Keratinocyte (primary cell): ENCODE results near the gene KATNA1. TPM values are rescaled to one million over a fixed set of nuclear protein-coding genes. Genes with fewer than 3 reads are reported as not detected.

Experiments used
- DNase-seq: peaks from one replicate; pipeline ENCODE4 v3.0.0-alpha.2; 2011; ENCODE audit warnings: low read depth, missing footprints, low spot score
- FAIRE-seq: peaks from 2 replicates; lab custom pipeline; 2011; peaks lifted over from hg19 to GRCh38; lab: Jason Lieb, UNC
- H2AFZ ChIP-seq: 2 replicates; pipeline ENCODE4 v1.6.0; 2012; ENCODE audit warnings: low read length, control low read depth, inconsistent platforms; ENCODE audit not compliant: control insufficient read depth
- H3K27ac ChIP-seq: 2 replicates; pipeline ENCODE4 v1.5.1; 2011; ENCODE audit warnings: low read length; ENCODE audit not compliant: control insufficient read depth, insufficient read depth
- H3K27me3 ChIP-seq: 3 replicates; pipeline ENCODE4 v1.6.0; 2011; ENCODE audit warnings: low read length; ENCODE audit not compliant: control insufficient read depth, insufficient read depth; ENCODE audit errors: extremely low read depth
- H3K36me3 ChIP-seq, 2 experiments: 2 replicates in 1 of 2; 3 replicates in 1 of 2; pipeline ENCODE4 v1.5.1; 2011; ENCODE audit warnings: low read length in 2 of 2, mild to moderate bottlenecking in 1 of 2; ENCODE audit not compliant: control insufficient read depth in 2 of 2, insufficient read depth in 2 of 2; ENCODE audit errors: extremely low read depth in 1 of 2
- H3K4me1 ChIP-seq: 3 replicates; pipeline ENCODE4 v1.5.1; 2011; ENCODE audit warnings: low read length; ENCODE audit not compliant: control insufficient read depth, insufficient read depth; ENCODE audit errors: extremely low read depth
- H3K4me2 ChIP-seq: 3 replicates; pipeline ENCODE4 v1.6.0; 2011; ENCODE audit warnings: low read depth, low read length; ENCODE audit not compliant: control insufficient read depth, insufficient read depth; ENCODE audit errors: extremely low read depth
- H3K4me3 ChIP-seq, 3 experiments: fragments of 200-600 bp in 1 of 3; sonication (generic) in 1 of 3; 2 replicates in 2 of 3; 3 replicates in 1 of 3; pipeline ENCODE4 v1.5.1; 2011 to 2016; ENCODE audit warnings: low read length in 3 of 3, mild to moderate bottlenecking in 3 of 3, control low read depth in 2 of 3, inconsistent platforms in 1 of 3, low read depth in 1 of 3, mixed read lengths in 1 of 3, mixed run types in 1 of 3, moderate library complexity in 1 of 3; ENCODE audit not compliant: control insufficient read depth in 2 of 3, insufficient read depth in 2 of 3; ENCODE audit errors: extremely low read depth in 1 of 3
- H3K79me2 ChIP-seq: 2 replicates; pipeline ENCODE4 v1.6.0; 2012; ENCODE audit warnings: low read length; ENCODE audit not compliant: control insufficient read depth, insufficient read depth
- H3K9ac ChIP-seq: 3 replicates; pipeline ENCODE4 v1.6.0; 2011; ENCODE audit warnings: low read length; ENCODE audit not compliant: control insufficient read depth, insufficient read depth; ENCODE audit errors: extremely low read depth
- H3K9me1 ChIP-seq: 3 replicates; pipeline ENCODE4 v1.6.0; 2011; ENCODE audit warnings: low read length; ENCODE audit not compliant: control insufficient read depth, insufficient read depth; ENCODE audit errors: extremely low read depth
- H3K9me3 ChIP-seq: 2 replicates; pipeline ENCODE4 v1.5.1; 2012; ENCODE audit warnings: low read depth, low read length; ENCODE audit not compliant: control insufficient read depth
- H4K20me1 ChIP-seq: 3 replicates; pipeline ENCODE4 v1.6.0; 2011; ENCODE audit warnings: low read length; ENCODE audit not compliant: control insufficient read depth, insufficient read depth; ENCODE audit errors: extremely low read depth
- CTCF ChIP-seq, 3 experiments: IDR thresholded peaks in 1 of 3; conservative IDR thresholded peaks in 1 of 3; optimal IDR thresholded peaks in 1 of 3; 2 replicates in 2 of 3; 3 replicates in 1 of 3; pipeline versions ENCODE3 to v1.5.1; 2011; ENCODE audit warnings: low read length in 3 of 3, mild to moderate bottlenecking in 3 of 3, moderate library complexity in 2 of 3, control low read depth in 1 of 3, inconsistent platforms in 1 of 3; ENCODE audit not compliant: insufficient read depth in 2 of 3; ENCODE audit errors: extremely low read depth in 1 of 3
- EZH2 ChIP-seq: IDR thresholded peaks from one replicate; pipeline ENCODE4 v1.6.1; 2012; ENCODE audit warnings: inconsistent platforms, mild to moderate bottlenecking, low read length, moderate library complexity
- dilution Hi-C: fragments of 300-500 bp; cut with MboI; formaldehyde crosslinking; loops from one replicate; pipeline ENCODE4 v1.7.0; 2020; ENCODE audit warnings: low sequenced_read_pairs; ENCODE audit not compliant: extremely low pct_ligation_motif_present
- polyA plus RNA-seq, 5 experiments: library from polyadenylated mRNA; depleted of rRNA in 3 of 5; stranded (reverse) in 3 of 5; stranded (forward) in 1 of 5; unstranded in 1 of 5; fragments of >200 nt; gene quantifications; 1 replicate in 1 of 5; 2 replicates in 3 of 5; 3 replicates in 1 of 5; pipeline versions ENCODE4 v1.2.1 to v1.2.3, GENCODE V29; 2011 to 2012; ENCODE audit warnings: missing spikeins in 2 of 5, low read depth in 1 of 5, low replicate concordance in 1 of 5

Gene KATNA1
- polyA plus RNA-seq, 1 donor (not counting 4 experiments of a cell fraction or from before 2014, with no cell fraction given) = 36.8 TPM

GRCh38 chr6:149567945-149568585, 80.4 kb downstream of the KATNA1 start:
- Histone ChIP-seq H3K4me1 (peaks cover 26% of the 10 kb centered on the region), H3K79me2 (peaks cover 45% of the 10 kb centered on the region), H3K4me3 (no peak overlapping the region), H3K9me3 (no peaks in the 10 kb centered on the region), H4K20me1 (no peaks in the 10 kb centered on the region), H3K27ac (no peak overlapping the region), H3K27me3 (no peaks in the 10 kb centered on the region), H3K9me1 (no peaks in the 10 kb centered on the region), H3K9ac (no peak overlapping the region), H2AFZ (no peak overlapping the region), H3K4me2 (no peak overlapping the region), H3K36me3 (no peaks in the 10 kb centered on the region)
- TF ChIP-seq EZH2 (no peak), CTCF (optimal IDR thresholded peaks at IDR 0.05 in 1 of 3, IDR thresholded peaks at IDR 0.05 in 1 of 3, conservative IDR thresholded peaks at IDR 0.05 in 1 of 3; ENCODE audit: extremely low read depth in 1 of 3, insufficient read depth in 2 of 3, low read length in 3 of 3) (no peak)
- no peak for FAIRE-seq
- no peak for DNase-seq
- dilution Hi-C loops = no loop called here

GRCh38 chr6:149567194-149567586, 81.3 kb downstream of the KATNA1 start:
- H2AFZ ChIP-seq = peak overlapping the region; percentile 12

More at GRCh38 chr6:149567194-149567586, 81.3 kb downstream of the KATNA1 start:
- peak overlapping the region; percentile 65 to 93 (median 85) for H3K4me3 ChIP-seq
- dilution Hi-C loops = no loop called here
- peaks cover 41% of the 10 kb centered on the region for H3K79me2 ChIP-seq
- no peaks in the 10 kb centered on the region for H3K27me3 ChIP-seq
- peak overlapping the region; percentile 97 for H3K4me2 ChIP-seq
- peak overlapping the region; percentile 82 for H3K27ac ChIP-seq
- no peaks in the 10 kb centered on the region for H3K36me3 ChIP-seq
- H3K9me1 ChIP-seq = no peaks in the 10 kb centered on the region
- H3K4me1 ChIP-seq = peaks cover 26% of the 10 kb centered on the region
- DNase-seq (no peak), FAIRE-seq (no peak)
- peak overlapping the region; percentile 92 for H3K9ac ChIP-seq
- TF ChIP-seq EZH2 (no peak), CTCF (optimal IDR thresholded peaks at IDR 0.05 in 1 of 3, IDR thresholded peaks at IDR 0.05 in 1 of 3, conservative IDR thresholded peaks at IDR 0.05 in 1 of 3; ENCODE audit: extremely low read depth in 1 of 3, insufficient read depth in 2 of 3, low read length in 3 of 3) (no peak)
- no peaks in the 10 kb centered on the region for H4K20me1 ChIP-seq
- no peaks in the 10 kb centered on the region for H3K9me3 ChIP-seq
